RWPE2 (cell line): ENCODE results near the gene FAM227A.

ENCODE experiments used
- ATAC-seq: fragments of 200-7000 bp; cut with Tn5 transposase; 3 replicates; pipeline ENCODE4 v1.9.1; 2021; ENCODE audit warnings: low read depth
- DNase-seq: peaks from one replicate; pipeline ENCODE4 v3.0.0-alpha.2; 2020; ENCODE audit warnings: low spot score
- H3K27ac ChIP-seq: fragments of 450-650 bp; 2 replicates; pipeline ENCODE4 v1.5.1; 2017; ENCODE audit warnings: mild to moderate bottlenecking; ENCODE audit not compliant: poor library complexity, severe bottlenecking
- H3K27me3 ChIP-seq: fragments of 250-450 bp; sonication (Bioruptor Pico); 2 replicates; pipeline ENCODE4 v1.5.1; 2021; ENCODE audit warnings: mild to moderate bottlenecking, moderate library complexity; ENCODE audit not compliant: insufficient read depth, poor library complexity, severe bottlenecking
- H3K36me3 ChIP-seq: fragments of 250-450 bp; sonication (Bioruptor Pico); 2 replicates; pipeline ENCODE4 v1.5.1; 2020; ENCODE audit warnings: low read depth, mild to moderate bottlenecking, moderate library complexity
- H3K4me1 ChIP-seq: fragments of 250-450 bp; sonication (Bioruptor Pico); 2 replicates; pipeline ENCODE4 v1.5.1; 2021; ENCODE audit warnings: mild to moderate bottlenecking, moderate library complexity; ENCODE audit not compliant: insufficient read depth, poor library complexity, severe bottlenecking
- H3K4me3 ChIP-seq: fragments of 250-450 bp; sonication (Bioruptor Pico); 2 replicates; pipeline ENCODE4 v1.5.1; 2021; ENCODE audit warnings: mild to moderate bottlenecking, moderate library complexity; ENCODE audit not compliant: severe bottlenecking
- H3K9me3 ChIP-seq: fragments of 250-450 bp; sonication (Bioruptor Pico); 2 replicates; pipeline ENCODE4 v1.5.1; 2021; ENCODE audit warnings: mild to moderate bottlenecking, moderate library complexity; ENCODE audit not compliant: severe bottlenecking
- TF ChIP-seq, protein P1 (sequence below): fragments of 450-650 bp; IDR thresholded peaks from one replicate; pipeline ENCODE4 v1.5.1; 2017; ENCODE audit warnings: mild to moderate bottlenecking, moderate library complexity; ENCODE audit not compliant: poor library complexity, severe bottlenecking

Gene FAM227A

GRCh38 chr22:38700270-38700788, 44.1 kb upstream of the FAM227A start:
- peaks cover 33% of the 10 kb centered on the region for H3K4me1 ChIP-seq
- peaks cover 30% of the 10 kb centered on the region for H3K36me3 ChIP-seq
- TF ChIP-seq, protein P1, sequence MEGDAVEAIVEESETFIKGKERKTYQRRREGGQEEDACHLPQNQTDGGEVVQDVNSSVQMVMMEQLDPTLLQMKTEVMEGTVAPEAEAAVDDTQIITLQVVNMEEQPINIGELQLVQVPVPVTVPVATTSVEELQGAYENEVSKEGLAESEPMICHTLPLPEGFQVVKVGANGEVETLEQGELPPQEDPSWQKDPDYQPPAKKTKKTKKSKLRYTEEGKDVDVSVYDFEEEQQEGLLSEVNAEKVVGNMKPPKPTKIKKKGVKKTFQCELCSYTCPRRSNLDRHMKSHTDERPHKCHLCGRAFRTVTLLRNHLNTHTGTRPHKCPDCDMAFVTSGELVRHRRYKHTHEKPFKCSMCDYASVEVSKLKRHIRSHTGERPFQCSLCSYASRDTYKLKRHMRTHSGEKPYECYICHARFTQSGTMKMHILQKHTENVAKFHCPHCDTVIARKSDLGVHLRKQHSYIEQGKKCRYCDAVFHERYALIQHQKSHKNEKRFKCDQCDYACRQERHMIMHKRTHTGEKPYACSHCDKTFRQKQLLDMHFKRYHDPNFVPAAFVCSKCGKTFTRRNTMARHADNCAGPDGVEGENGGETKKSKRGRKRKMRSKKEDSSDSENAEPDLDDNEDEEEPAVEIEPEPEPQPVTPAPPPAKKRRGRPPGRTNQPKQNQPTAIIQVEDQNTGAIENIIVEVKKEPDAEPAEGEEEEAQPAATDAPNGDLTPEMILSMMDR, result no peak
- ATAC-seq, result peak; percentile 18; the same call in 2 of the 3 replicates
- H3K27ac ChIP-seq, result peak overlapping the region; percentile 75
- H3K9me3 ChIP-seq, result no peaks in the 10 kb centered on the region
- DNase-seq, result no peak
- H3K27me3 ChIP-seq, result no peaks in the 10 kb centered on the region
- H3K4me3 ChIP-seq, result peak overlapping the region; percentile 79

DNA sequence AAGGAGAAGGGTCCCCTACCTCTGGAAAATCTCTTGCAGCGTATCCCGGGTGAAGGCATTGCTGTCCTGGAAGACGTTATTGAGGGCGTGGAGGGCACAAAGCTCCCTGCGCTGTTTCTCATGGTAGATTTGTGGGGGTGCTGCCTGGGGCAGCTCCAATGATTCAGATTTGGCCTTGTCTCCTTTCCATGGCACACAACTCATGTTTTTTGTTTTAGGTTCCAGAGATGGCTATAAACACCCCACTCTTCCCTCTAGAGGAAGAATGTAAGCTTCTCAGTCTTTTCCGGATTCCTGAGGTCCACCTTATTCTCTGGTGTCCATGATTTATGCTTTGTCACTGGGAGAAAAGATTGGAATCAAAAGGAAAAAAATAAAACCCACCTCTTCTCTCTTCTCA, 43.6 kb upstream of the FAM227A start:
- DNase-seq, result no peak
- peaks cover 34% of the 10 kb centered on the region for H3K4me1 ChIP-seq
- H3K27ac ChIP-seq, result peak overlapping the region; percentile 75
- no peak for ATAC-seq
- no peaks in the 10 kb centered on the region for H3K9me3 ChIP-seq
- peaks cover 34% of the 10 kb centered on the region for H3K36me3 ChIP-seq
- H3K4me3 ChIP-seq, result peak overlapping the region; percentile 79
- TF ChIP-seq, protein P1, result no peak
- no peaks in the 10 kb centered on the region for H3K27me3 ChIP-seq

DNA sequence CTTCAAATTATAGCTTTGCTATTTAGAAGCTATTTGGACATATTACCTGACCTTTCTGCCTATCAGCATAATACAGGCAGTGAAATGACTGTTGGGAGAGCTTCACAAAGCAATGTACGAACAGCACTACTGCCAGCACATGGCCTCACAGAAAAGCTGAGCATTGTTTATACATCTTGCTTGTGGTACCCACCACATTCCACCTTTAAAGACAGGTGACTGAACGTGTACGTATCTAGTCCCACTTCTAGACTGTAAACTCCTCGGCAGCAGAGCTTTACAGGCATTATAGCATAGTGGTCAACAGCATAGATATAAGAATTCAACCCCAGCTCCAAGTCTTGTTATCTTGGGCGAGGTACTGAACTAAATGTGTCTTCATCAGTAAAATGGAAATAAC, 43.0 kb upstream of the FAM227A start:
- Histone ChIP-seq H3K36me3 (peaks cover 39% of the 10 kb centered on the region), H3K27ac (peak overlapping the region; percentile 75), H3K27me3 (no peaks in the 10 kb centered on the region), H3K4me3 (peak overlapping the region; percentile 79), H3K4me1 (peaks cover 29% of the 10 kb centered on the region), H3K9me3 (no peaks in the 10 kb centered on the region)
- DNase-seq (no peak), ATAC-seq (no peak)
- TF ChIP-seq, protein P1, result no peak

GRCh38 chr22:38698407-38699094, 42.4 kb upstream of the FAM227A start:
- Histone ChIP-seq H3K27ac (peak overlapping the region; percentile 75), H3K4me3 (peak overlapping the region; percentile 79), H3K27me3 (no peaks in the 10 kb centered on the region), H3K9me3 (no peaks in the 10 kb centered on the region), H3K36me3 (peaks cover 45% of the 10 kb centered on the region), H3K4me1 (peaks cover 29% of the 10 kb centered on the region)
- TF ChIP-seq, protein P1, result no peak
- ATAC-seq (no peak), DNase-seq (no peak)

DNA sequence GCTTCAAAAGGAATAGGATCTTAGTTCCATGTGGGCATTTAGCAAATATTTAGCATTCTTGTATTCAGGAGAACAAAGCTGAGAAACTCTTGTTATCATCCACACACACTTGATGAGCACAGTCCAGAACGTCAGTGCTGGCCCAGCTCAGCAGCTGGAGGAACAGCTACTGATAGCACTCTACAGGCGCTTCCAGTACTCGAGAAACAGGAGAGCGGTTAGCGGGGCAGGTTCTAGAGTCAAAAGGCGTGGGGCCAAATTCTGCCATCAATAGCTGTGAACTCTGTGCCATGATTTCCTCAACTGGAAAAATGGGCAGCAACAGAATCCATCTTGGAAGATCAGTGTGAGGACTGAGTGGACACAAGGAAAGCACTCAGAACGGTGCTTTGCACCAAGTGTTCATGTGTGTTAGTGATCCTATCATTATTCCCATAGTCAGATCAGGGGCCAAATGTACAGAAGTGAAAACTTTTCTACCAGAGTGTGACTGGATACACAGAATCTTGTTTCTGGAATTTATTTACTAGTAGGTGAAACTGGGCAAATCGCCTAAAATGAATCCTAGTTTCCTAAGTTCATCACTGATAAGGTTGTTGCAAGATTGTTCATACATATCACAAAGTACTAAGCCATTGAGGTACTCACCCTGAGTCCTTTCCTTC, 41.4 kb upstream of the FAM227A start:
- Histone ChIP-seq H3K36me3 (peaks cover 51% of the 10 kb centered on the region), H3K9me3 (no peaks in the 10 kb centered on the region), H3K27me3 (no peaks in the 10 kb centered on the region), H3K27ac (peak overlapping the region; percentile 75), H3K4me3 (no peak overlapping the region), H3K4me1 (peaks cover 29% of the 10 kb centered on the region)
- TF ChIP-seq, protein P1, result no peak
- ATAC-seq, result no peak
- DNase-seq, result no peak
